ENCODE measurements around the gene WDR53. TPM values are rescaled to one million over a fixed set of nuclear protein-coding genes. Genes with fewer than 3 reads are reported as not detected.
"Not testable (repeated sequence)": the region's sequence is repeated elsewhere in the genome, so short reads cannot be mapped to it uniquely, and the experiment has no call there.

WDR53 gene
- total and polyA plus RNA-seq, 12 donors, result 5.8 to 14.7 (median 8.2) TPM

- Histone ChIP-seq H3K4me3 (peak overlapping the region in 8 of 10 donors; percentile 20 to 45 (median 38)), H3K4me1 (peaks cover 0 to 17% (median 0%) of the 10 kb centered on the region in 9 donors), H3K9me3 (peaks cover 0 to 13% (median 6%) of the 10 kb centered on the region in 11 donors), H3K27me3 (no peaks in the 10 kb centered on the region), H3K36me3 (no peaks in the 10 kb centered on the region), H3K27ac (peak overlapping the region in 8 of 10 donors; percentile 57 to 93 (median 83))
- no peak for TF ChIP-seq CTCF (IDR thresholded peaks at IDR 0.05)
- WGBS, 2 donors, result 57 to 66% methylated on average over 8 of the region's 8 CpGs
- no peak for DNase-seq
- peak in 5 of 8 donors; percentile 45 to 70 (median 66) for ATAC-seq
- intact Hi-C loops (cut with DNase I), result loop anchor here in 4 of 10 donors (10.0 kb wide), 2 partner anchors 259 to 439 kb away; no protein-coding TSS in a partner anchor
These were observed 54.5 kb downstream of the WDR53 start for GRCh38 chr3:196513697-196514349.

GRCh38 chr3:196511646-196512425 is 56.5 kb downstream of the WDR53 start:
- not testable (repeated sequence) for DNase-seq, H3K27ac ChIP-seq, ATAC-seq, H3K4me3 ChIP-seq, H3K9me3 ChIP-seq, H3K27me3 ChIP-seq
- Histone ChIP-seq H3K4me1 (peaks cover 0 to 12% (median 0%) of the 10 kb centered on the region in 9 donors), H3K36me3 (peaks cover 0 to 13% (median 4%) of the 10 kb centered on the region in 9 donors)
- 85 to 87% methylated on average over 13 of the region's 15 CpGs for WGBS, 2 donors
- intact Hi-C loops (cut with DNase I), result loop anchor here in 4 of 10 donors (10.0 kb wide), 2 partner anchors 257 to 437 kb away; no protein-coding TSS in a partner anchor

- 97 to 98% methylated on average over 1 of the region's 1 CpG for WGBS, 2 donors
These were observed 57.2 kb downstream of the WDR53 start for GRCh38 chr3:196511108-196511507.

GRCh38 chr3:196506687-196507086 is 61.7 kb downstream of the WDR53 start:
- no peak overlapping the region for H3K27ac ChIP-seq
- intact Hi-C loops (cut with DNase I), result loop anchor here in 1 of 10 donors (5.0 kb wide), 1 partner anchor 429 kb away; no protein-coding TSS in a partner anchor
- no peaks in the 10 kb centered on the region for H3K27me3 ChIP-seq
- 88 to 90% methylated on average over 8 of the region's 8 CpGs for WGBS, 2 donors
- peaks cover 0 to 13% (median 8%) of the 10 kb centered on the region in 11 donors for H3K9me3 ChIP-seq
- DNase-seq, result no peak
- ATAC-seq, result no peak
- no peak for TF ChIP-seq CTCF (IDR thresholded peaks at IDR 0.05)
- H3K36me3 ChIP-seq, result peaks cover 0 to 17% (median 7%) of the 10 kb centered on the region in 9 donors
- peaks cover 0 to 9% (median 6%) of the 10 kb centered on the region in 9 donors for H3K4me1 ChIP-seq
- H3K4me3 ChIP-seq, result no peak overlapping the region

More at GRCh38 chr3:196511108-196511507, 57.2 kb downstream of the WDR53 start:
- ATAC-seq, H3K4me1 ChIP-seq, H3K4me3 ChIP-seq, DNase-seq, H3K27ac ChIP-seq, H3K27me3 ChIP-seq: not testable (repeated sequence)
- Histone ChIP-seq H3K9me3 (peaks cover 0 to 12% (median 8%) of the 10 kb centered on the region in 11 donors), H3K36me3 (peaks cover 0 to 17% (median 7%) of the 10 kb centered on the region in 9 donors)
- intact Hi-C loops (cut with DNase I), result loop anchor here in 4 of 10 donors (10.0 kb wide), 2 partner anchors 256 to 436 kb away; no protein-coding TSS in a partner anchor

- Histone ChIP-seq H3K4me1 (peaks cover 0 to 28% (median 19%) of the 10 kb centered on the region in 9 donors), H3K9me3 (peaks cover 0 to 13% (median 8%) of the 10 kb centered on the region in 11 donors), H3K27ac (peak overlapping the region in 9 of 10 donors; percentile 93 to 99 (median 97)), H3K36me3 (peaks cover 0 to 17% (median 7%) of the 10 kb centered on the region in 9 donors), H3K27me3 (no peaks in the 10 kb centered on the region), H3K4me3 (peak overlapping the region in 1 of 10 donors; percentile 93)
- WGBS, 2 donors, result 96 to 97% methylated on average over 6 of the region's 6 CpGs
- intact Hi-C loops (cut with DNase I), result loop anchor here in 2 of 10 donors (5.0 kb wide), 1 partner anchor 72 kb away; the partner anchor contains the start of gene UBXN7 (in 2 of the 2)
- no peak for DNase-seq
- no peak for ATAC-seq
- TF ChIP-seq CTCF (IDR thresholded peaks at IDR 0.05), result no peak
These were observed 63.8 kb downstream of the WDR53 start for GRCh38 chr3:196504556-196504955.

All from heart right ventricle (tissue), 16 donors.